ENCODE results near the gene PBX1.

PBX1 gene

GRCh38 chr1:164563721-164564360, 4.9 kb downstream of the PBX1 start:
- DNase-seq (ENCODE audit: low read depth): peak; percentile 39

GRCh38 chr1:164564378-164564777, 5.4 kb downstream of the PBX1 start:
- DNase-seq (ENCODE audit: low read depth): peak; percentile 14

- DNase-seq (ENCODE audit: low read depth): peak; percentile 52
Observed at GRCh38 chr1:164565357-164565756, 6.4 kb downstream of the PBX1 start.

GRCh38 chr1:164567774-164568173, 8.8 kb downstream of the PBX1 start:
- DNase-seq (ENCODE audit: low read depth): no peak

GRCh38 chr1:164569241-164569640, 10.3 kb downstream of the PBX1 start:
- DNase-seq (ENCODE audit: low read depth): no peak

- no peak for DNase-seq (ENCODE audit: low read depth)
Observed at GRCh38 chr1:164569866-164570265, 10.9 kb downstream of the PBX1 start.

- DNase-seq (ENCODE audit: low read depth): no peak
Observed at GRCh38 chr1:164571333-164571732, 12.3 kb downstream of the PBX1 start.

- DNase-seq (ENCODE audit: low read depth): no peak
Observed at GRCh38 chr1:164575356-164575886, 16.4 kb downstream of the PBX1 start.

- peak; percentile 89 for DNase-seq (ENCODE audit: low read depth)
Observed at GRCh38 chr1:164576291-164577271, 17.6 kb downstream of the PBX1 start.

- no peak for DNase-seq (ENCODE audit: low read depth)
Observed at GRCh38 chr1:164577291-164577690, 18.3 kb downstream of the PBX1 start.

GRCh38 chr1:164578479-164579200, 19.7 kb downstream of the PBX1 start:
- no peak for DNase-seq (ENCODE audit: low read depth)

- DNase-seq (ENCODE audit: low read depth): peak; percentile 44
Observed at GRCh38 chr1:164579381-164579780, 20.4 kb downstream of the PBX1 start.

- DNase-seq (ENCODE audit: low read depth): no peak
Observed at GRCh38 chr1:164581762-164582161, 22.8 kb downstream of the PBX1 start.

- no peak for DNase-seq (ENCODE audit: low read depth)
Observed at GRCh38 chr1:164583196-164583595, 24.2 kb downstream of the PBX1 start.

GRCh38 chr1:164583835-164584539, 25.0 kb downstream of the PBX1 start:
- DNase-seq (ENCODE audit: low read depth): no peak

- no peak for DNase-seq (ENCODE audit: low read depth)
Observed at GRCh38 chr1:164586591-164586990, 27.6 kb downstream of the PBX1 start.

GRCh38 chr1:164587617-164588501, 28.9 kb downstream of the PBX1 start:
- DNase-seq (ENCODE audit: low read depth): no peak

GRCh38 chr1:164588516-164589341, 29.7 kb downstream of the PBX1 start:
- peak; percentile 74 for DNase-seq (ENCODE audit: low read depth)

- DNase-seq (ENCODE audit: low read depth): no peak
Observed at GRCh38 chr1:164589408-164589807, 30.4 kb downstream of the PBX1 start.
